SK-N-SH (cell line): ENCODE results near the gene FNDC11. TPM values are rescaled to one million over a fixed set of nuclear protein-coding genes. Genes with fewer than 3 reads are reported as not detected.

ENCODE experiments used
- CTCF ChIA-PET: fragments of 300-600, 350-600 bp; formaldehyde crosslinking; extraction: SDS; loops from one replicate; lab custom pipeline; 2021; lab: Yijun Ruan, JAX
- POLR2A ChIA-PET: fragments of 350-600 bp; sonication (Branson Sonifier 250); formaldehyde crosslinking; extraction: SDS; loops from one replicate; lab custom pipeline; 2020; ENCODE audit warnings: antibody characterized with exemption, inconsistent platforms; lab: Yijun Ruan, JAX
- DNase-seq: peaks from one replicate; pipeline ENCODE4 v3.0.0; 2012
- H2AFZ ChIP-seq: fragments of 200-600 bp; sonication (generic); 2 replicates; pipeline ENCODE4 v1.8.1; 2016; ENCODE audit warnings: antibody characterized with exemption, mild to moderate bottlenecking, low read depth
- H3F3A ChIP-seq: fragments of 200-600 bp; sonication (generic); replicated peaks from 2 replicates; pipeline ENCODE3; 2016; ENCODE audit warnings: antibody characterized with exemption, mild to moderate bottlenecking; ENCODE audit not compliant: insufficient read depth
- H3K27ac ChIP-seq, 2 experiments: fragments of 200-500 bp in 1 of 2; fragments of 200-600 bp in 1 of 2; sonication (Bioruptor generic) in 1 of 2; sonication (generic), shearing (Covaris generic) in 1 of 2; 2 replicates each; pipeline versions ENCODE4 v1.5.1 to v1.6.1; 2014 to 2016; ENCODE audit warnings: low read depth in 2 of 2, inconsistent platforms in 1 of 2, low read length in 1 of 2, mild to moderate bottlenecking in 1 of 2, mixed read lengths in 1 of 2
- H3K27me3 ChIP-seq: fragments of 200-600 bp; sonication (generic), shearing (Covaris generic); 2 replicates; pipeline ENCODE4 v1.6.1; 2016; ENCODE audit warnings: mixed run types; ENCODE audit not compliant: insufficient read depth
- H3K36me3 ChIP-seq, 2 experiments: fragments of 200-500 bp in 1 of 2; fragments of 200-600 bp in 1 of 2; sonication (Bioruptor generic) in 1 of 2; sonication (generic) in 1 of 2; replicated peaks in 1 of 2; 2 replicates each; pipeline versions ENCODE3 to v1.5.1; 2014 to 2016; ENCODE audit warnings: low read length in 1 of 2, mild to moderate bottlenecking in 1 of 2; ENCODE audit not compliant: insufficient read depth in 2 of 2, control insufficient read depth in 1 of 2
- H3K4me1 ChIP-seq, 2 experiments: fragments of 200-500 bp in 1 of 2; fragments of 200-600 bp in 1 of 2; sonication (Bioruptor generic) in 1 of 2; sonication (generic), shearing (Covaris generic) in 1 of 2; 2 replicates each; pipeline versions ENCODE4 v1.5.1 to v1.6.1; 2014 to 2016; ENCODE audit warnings: low read depth in 1 of 2, low read length in 1 of 2, mixed run types in 1 of 2; ENCODE audit not compliant: insufficient read depth in 2 of 2, control insufficient read depth in 1 of 2
- H3K4me2 ChIP-seq: fragments of 200-600 bp; sonication (generic), shearing (Covaris generic); 2 replicates; pipeline ENCODE4 v1.6.1; 2017; ENCODE audit warnings: mixed run types
- H3K4me3 ChIP-seq, 2 experiments: fragments of 200-500 bp in 1 of 2; fragments of 200-600 bp in 1 of 2; sonication (Bioruptor generic) in 1 of 2; sonication (generic), shearing (Covaris generic) in 1 of 2; 2 replicates each; pipeline versions ENCODE4 v1.5.1 to v1.8.1; 2014 to 2016; ENCODE audit warnings: low read depth in 2 of 2, inconsistent platforms in 1 of 2, low read length in 1 of 2, mild to moderate bottlenecking in 1 of 2, mixed read lengths in 1 of 2, moderate library complexity in 1 of 2
- H3K79me2 ChIP-seq: fragments of 200-600 bp; sonication (generic); 2 replicates; pipeline ENCODE4 v1.8.1; 2017; ENCODE audit warnings: mild to moderate bottlenecking; ENCODE audit not compliant: insufficient read depth
- H3K9ac ChIP-seq: fragments of 200-600 bp; sonication (generic); 2 replicates; pipeline ENCODE4 v1.6.1; 2017; ENCODE audit warnings: mixed run types
- H3K9me2 ChIP-seq: fragments of 200-600 bp; sonication (generic); 2 replicates; pipeline ENCODE4 v1.6.1; 2017; ENCODE audit warnings: mixed run types
- H3K9me3 ChIP-seq: fragments of 200-600 bp; sonication (generic); 2 replicates; pipeline ENCODE4 v1.6.1; 2017; ENCODE audit warnings: mixed run types, mild to moderate bottlenecking, moderate library complexity
- H4K20me1 ChIP-seq: fragments of 200-600 bp; sonication (generic); 2 replicates; pipeline ENCODE4 v1.6.1; 2017; ENCODE audit warnings: mild to moderate bottlenecking, mixed run types; ENCODE audit not compliant: insufficient read depth
- CHD2 ChIP-seq: fragments of 150-350 bp; IDR thresholded peaks from 2 replicates; pipeline ENCODE4 v1.6.1; 2018; ENCODE audit warnings: low read length; ENCODE audit not compliant: partially characterized antibody
- ELF1 ChIP-seq: IDR thresholded peaks from 2 replicates; pipeline ENCODE4 v1.4.0; 2012
- EZH2phosphoT487 ChIP-seq: fragments of 200-600 bp; sonication (generic); IDR thresholded peaks from 2 replicates; pipeline ENCODE4 v1.6.1; 2017; ENCODE audit warnings: low read depth, mixed run types, mild to moderate bottlenecking, antibody characterized with exemption, moderate library complexity, borderline replicate concordance
- FOSL2 ChIP-seq: IDR thresholded peaks from 2 replicates; pipeline ENCODE4 v1.4.0; 2012; ENCODE audit warnings: low read depth, mild to moderate bottlenecking, moderate library complexity, borderline replicate concordance
- FOXJ3 ChIP-seq: sonication (generic); formaldehyde crosslinking; IDR thresholded peaks from 2 replicates; pipeline ENCODE4 v1.5.1; 2020; ENCODE audit warnings: mild to moderate bottlenecking, missing genetic modification reagents
- GABPA ChIP-seq: IDR thresholded peaks from 2 replicates; pipeline ENCODE4 v1.4.0; 2012; ENCODE audit warnings: low read depth, mild to moderate bottlenecking
- JUND ChIP-seq: IDR thresholded peaks from 2 replicates; pipeline ENCODE4 v1.4.0; 2012
- MEF2A ChIP-seq: IDR thresholded peaks from 2 replicates; pipeline ENCODE4 v1.4.0; 2012; ENCODE audit warnings: low read depth, borderline replicate concordance
- NRF1 ChIP-seq: IDR thresholded peaks from 2 replicates; pipeline ENCODE4 v1.6.1; 2012; ENCODE audit warnings: low read depth, mild to moderate bottlenecking, low read length
- POLR2AphosphoS5 ChIP-seq: IDR thresholded peaks from 2 replicates; pipeline ENCODE4 v1.6.1; 2012; ENCODE audit warnings: low read depth, low read length
- RAD21 ChIP-seq: IDR thresholded peaks from 2 replicates; pipeline ENCODE4 v1.6.1; 2012; ENCODE audit warnings: mild to moderate bottlenecking, low read length
- RCOR1 ChIP-seq: fragments of 150-350 bp; IDR thresholded peaks from 2 replicates; pipeline ENCODE4 v1.6.1; 2017; ENCODE audit warnings: antibody characterized with exemption, low read length
- RXRA ChIP-seq: IDR thresholded peaks from 2 replicates; pipeline ENCODE4 v1.4.0; 2012; ENCODE audit warnings: low read depth, mild to moderate bottlenecking, borderline replicate concordance
- SIN3A ChIP-seq: IDR thresholded peaks from 2 replicates; pipeline ENCODE4 v1.6.1; 2012; ENCODE audit warnings: low read depth, mild to moderate bottlenecking, low read length, moderate library complexity, borderline replicate concordance
- WGBS: methylation state at CpG from one replicate; pipeline ENCODE4 v1.1.6; 2017; ENCODE audit warnings: low lambda C conversion rate; 5-methylcytosine and 5-hydroxymethylcytosine counted together
- polyA plus RNA-seq, 3 experiments: library from polyadenylated mRNA; depleted of rRNA; stranded (reverse); fragments of >200 nt; gene quantifications; 2 replicates each; pipeline ENCODE4 v1.2.3, GENCODE V29; 2012
- TF ChIP-seq, protein P1 (sequence below): fragments of 150-350 bp; IDR thresholded peaks from 2 replicates; pipeline ENCODE4 v1.6.1; 2017; ENCODE audit warnings: antibody characterized with exemption, low read length, low read depth, borderline replicate concordance
- TF ChIP-seq, protein P2 (sequence below): IDR thresholded peaks from 2 replicates; pipeline ENCODE4 v1.6.1; 2012; ENCODE audit warnings: mild to moderate bottlenecking, low read depth, low read length, moderate library complexity
- TF ChIP-seq, protein P3 (sequence below): IDR thresholded peaks from 2 replicates; pipeline ENCODE4 v1.4.0; 2012; ENCODE audit warnings: low read depth, borderline replicate concordance
- TF ChIP-seq, protein P4 (sequence below): IDR thresholded peaks from 2 replicates; pipeline ENCODE4; 2012
- TF ChIP-seq, protein P5 (sequence below): IDR thresholded peaks from 2 replicates; pipeline ENCODE4 v1.4.0; 2012; ENCODE audit warnings: low read depth

FNDC11 gene
- polyA plus RNA-seq, 1 of the 3 experiments (the other 2 are of a cell fraction), result 5.5 TPM

DNA sequence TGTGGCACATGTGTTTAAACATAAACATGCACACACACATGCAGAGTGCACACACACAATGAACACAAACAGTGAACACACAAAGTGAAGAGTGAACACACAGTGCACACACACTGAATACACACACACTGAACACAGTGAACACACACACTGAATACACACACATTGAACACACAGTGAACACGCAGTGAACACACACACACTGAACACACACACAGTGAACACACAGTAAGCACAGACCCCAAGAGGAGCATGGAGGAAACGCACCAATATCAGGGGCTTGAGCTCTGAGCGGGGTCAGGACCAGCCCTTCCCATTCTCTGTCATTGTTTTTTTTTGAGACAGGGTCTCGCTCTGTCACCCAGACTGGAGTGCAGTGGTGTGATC, 37.2 kb downstream of the FNDC11 start (continued):
- no peak for TF ChIP-seq FOSL2
- TF ChIP-seq ELF1, result no peak
- TF ChIP-seq POLR2AphosphoS5, result no peak
- TF ChIP-seq, all 33 proteins: peak for 0

DNA sequence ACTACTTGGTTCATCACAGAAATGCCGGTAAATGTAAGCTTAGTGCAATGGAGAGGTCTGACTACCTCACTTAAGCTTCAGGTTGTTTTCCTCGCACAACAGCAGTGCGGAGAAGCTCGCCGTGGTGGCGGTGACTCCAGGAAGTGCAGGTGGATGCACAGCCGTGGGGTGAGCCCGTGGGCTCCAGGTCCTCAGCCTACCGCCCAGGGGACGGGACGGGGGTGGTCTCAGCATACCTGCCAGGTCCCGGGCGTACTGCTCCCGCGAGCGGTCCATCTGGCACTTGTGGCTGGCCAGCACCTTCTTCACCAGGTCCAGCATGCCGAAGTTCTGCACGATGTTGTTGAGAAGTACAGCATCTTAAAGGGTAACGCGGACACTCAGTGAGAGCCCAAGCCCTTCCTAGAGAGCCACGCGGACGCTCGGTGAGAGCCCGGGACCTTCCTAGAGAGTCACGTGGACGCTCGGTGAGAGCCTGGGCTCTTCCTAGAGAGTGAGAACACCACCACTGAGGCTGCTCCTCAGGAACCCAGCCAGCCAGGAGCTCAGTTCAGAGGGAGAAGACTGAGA, 37.9 kb downstream of the FNDC11 start:
- H3K79me2 ChIP-seq, result no peaks in the 10 kb centered on the region
- ChIA-PET CTCF (interaction anchor here (1.2 kb wide), 1 partner anchor 9 kb away, joined by 3 read pairs; no protein-coding TSS in a partner anchor), POLR2A (no interaction called here)
- no peaks in the 10 kb centered on the region for H4K20me1 ChIP-seq
- H3K9me3 ChIP-seq, result no peaks in the 10 kb centered on the region
- H3K4me2 ChIP-seq, result no peak overlapping the region
- peaks cover 0 to 18% of the 10 kb centered on the region in 2 experiments for H3K36me3 ChIP-seq
- no peak overlapping the region for H3K9ac ChIP-seq
- no peaks in the 10 kb centered on the region for H3K27me3 ChIP-seq
- H3K4me1 ChIP-seq, result no peaks in the 10 kb centered on the region
- 94% methylated on average over 15 of the region's 28 CpGs for WGBS
- no peak for DNase-seq
- H3K9me2 ChIP-seq, result no peaks in the 10 kb centered on the region
- TF ChIP-seq RCOR1 (no peak), JUND (no peak), FOXJ3 (CRISPR knock-in tag) (no peak), RXRA (no peak), NRF1 (no peak), GABPA (no peak)
- TF ChIP-seq, protein P1, sequence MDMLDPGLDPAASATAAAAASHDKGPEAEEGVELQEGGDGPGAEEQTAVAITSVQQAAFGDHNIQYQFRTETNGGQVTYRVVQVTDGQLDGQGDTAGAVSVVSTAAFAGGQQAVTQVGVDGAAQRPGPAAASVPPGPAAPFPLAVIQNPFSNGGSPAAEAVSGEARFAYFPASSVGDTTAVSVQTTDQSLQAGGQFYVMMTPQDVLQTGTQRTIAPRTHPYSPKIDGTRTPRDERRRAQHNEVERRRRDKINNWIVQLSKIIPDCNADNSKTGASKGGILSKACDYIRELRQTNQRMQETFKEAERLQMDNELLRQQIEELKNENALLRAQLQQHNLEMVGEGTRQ, result no peak
- TF ChIP-seq, protein P2, sequence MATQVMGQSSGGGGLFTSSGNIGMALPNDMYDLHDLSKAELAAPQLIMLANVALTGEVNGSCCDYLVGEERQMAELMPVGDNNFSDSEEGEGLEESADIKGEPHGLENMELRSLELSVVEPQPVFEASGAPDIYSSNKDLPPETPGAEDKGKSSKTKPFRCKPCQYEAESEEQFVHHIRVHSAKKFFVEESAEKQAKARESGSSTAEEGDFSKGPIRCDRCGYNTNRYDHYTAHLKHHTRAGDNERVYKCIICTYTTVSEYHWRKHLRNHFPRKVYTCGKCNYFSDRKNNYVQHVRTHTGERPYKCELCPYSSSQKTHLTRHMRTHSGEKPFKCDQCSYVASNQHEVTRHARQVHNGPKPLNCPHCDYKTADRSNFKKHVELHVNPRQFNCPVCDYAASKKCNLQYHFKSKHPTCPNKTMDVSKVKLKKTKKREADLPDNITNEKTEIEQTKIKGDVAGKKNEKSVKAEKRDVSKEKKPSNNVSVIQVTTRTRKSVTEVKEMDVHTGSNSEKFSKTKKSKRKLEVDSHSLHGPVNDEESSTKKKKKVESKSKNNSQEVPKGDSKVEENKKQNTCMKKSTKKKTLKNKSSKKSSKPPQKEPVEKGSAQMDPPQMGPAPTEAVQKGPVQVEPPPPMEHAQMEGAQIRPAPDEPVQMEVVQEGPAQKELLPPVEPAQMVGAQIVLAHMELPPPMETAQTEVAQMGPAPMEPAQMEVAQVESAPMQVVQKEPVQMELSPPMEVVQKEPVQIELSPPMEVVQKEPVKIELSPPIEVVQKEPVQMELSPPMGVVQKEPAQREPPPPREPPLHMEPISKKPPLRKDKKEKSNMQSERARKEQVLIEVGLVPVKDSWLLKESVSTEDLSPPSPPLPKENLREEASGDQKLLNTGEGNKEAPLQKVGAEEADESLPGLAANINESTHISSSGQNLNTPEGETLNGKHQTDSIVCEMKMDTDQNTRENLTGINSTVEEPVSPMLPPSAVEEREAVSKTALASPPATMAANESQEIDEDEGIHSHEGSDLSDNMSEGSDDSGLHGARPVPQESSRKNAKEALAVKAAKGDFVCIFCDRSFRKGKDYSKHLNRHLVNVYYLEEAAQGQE, result no peak
- TF ChIP-seq, all 33 proteins: peak for 0
- Histone ChIP-seq H3K27ac (no peak overlapping the region), H3K4me3 (no peak overlapping the region), H3F3A (no peaks in the 10 kb centered on the region), H2AFZ (no peak overlapping the region)

DNA sequence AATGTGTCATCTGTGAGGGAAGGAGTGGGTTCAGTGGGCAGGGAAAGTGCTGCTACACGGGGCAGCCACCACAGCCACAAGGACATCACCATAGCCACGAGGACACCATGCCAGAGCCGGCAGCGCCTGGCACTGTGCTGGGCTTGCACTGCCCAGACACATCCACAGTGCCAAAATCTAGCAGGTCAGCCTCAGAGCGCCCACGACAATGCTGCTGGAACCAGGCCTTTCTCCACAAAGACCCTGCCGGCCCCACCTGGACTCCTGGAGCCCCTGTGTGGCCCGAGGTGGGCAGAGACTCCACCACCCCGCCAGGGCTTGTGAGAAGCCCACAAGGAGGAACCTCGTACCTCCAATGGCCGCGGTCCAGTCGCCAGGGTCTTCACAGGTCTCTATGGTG, 38.7 kb downstream of the FNDC11 start:
- ChIA-PET POLR2A (no interaction called here), CTCF (interaction anchor here (1.2 kb wide), 1 partner anchor 10 kb away, joined by 3 read pairs; no protein-coding TSS in a partner anchor)
- Histone ChIP-seq H3K9me2 (no peaks in the 10 kb centered on the region), H3K79me2 (no peaks in the 10 kb centered on the region), H3K9me3 (no peaks in the 10 kb centered on the region), H3K9ac (no peak overlapping the region), H2AFZ (no peak overlapping the region), H3K27ac (no peak overlapping the region), H3K4me2 (no peak overlapping the region), H3F3A (no peaks in the 10 kb centered on the region), H3K4me3 (no peak overlapping the region), H3K4me1 (no peaks in the 10 kb centered on the region), H3K27me3 (no peaks in the 10 kb centered on the region), H4K20me1 (no peaks in the 10 kb centered on the region), H3K36me3 (peaks cover 0 to 18% of the 10 kb centered on the region in 2 experiments)
- no peak for TF ChIP-seq FOSL2
- TF ChIP-seq MEF2A, result no peak
- TF ChIP-seq CHD2, result no peak
- TF ChIP-seq, protein P1, result no peak
- no peak for TF ChIP-seq FOXJ3 (CRISPR knock-in tag)
- TF ChIP-seq, protein P3, sequence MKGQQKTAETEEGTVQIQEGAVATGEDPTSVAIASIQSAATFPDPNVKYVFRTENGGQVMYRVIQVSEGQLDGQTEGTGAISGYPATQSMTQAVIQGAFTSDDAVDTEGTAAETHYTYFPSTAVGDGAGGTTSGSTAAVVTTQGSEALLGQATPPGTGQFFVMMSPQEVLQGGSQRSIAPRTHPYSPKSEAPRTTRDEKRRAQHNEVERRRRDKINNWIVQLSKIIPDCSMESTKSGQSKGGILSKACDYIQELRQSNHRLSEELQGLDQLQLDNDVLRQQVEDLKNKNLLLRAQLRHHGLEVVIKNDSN, result no peak
- TF ChIP-seq EZH2phosphoT487, result no peak
- TF ChIP-seq RAD21, result no peak
- TF ChIP-seq RCOR1, result no peak
- TF ChIP-seq, protein P4, sequence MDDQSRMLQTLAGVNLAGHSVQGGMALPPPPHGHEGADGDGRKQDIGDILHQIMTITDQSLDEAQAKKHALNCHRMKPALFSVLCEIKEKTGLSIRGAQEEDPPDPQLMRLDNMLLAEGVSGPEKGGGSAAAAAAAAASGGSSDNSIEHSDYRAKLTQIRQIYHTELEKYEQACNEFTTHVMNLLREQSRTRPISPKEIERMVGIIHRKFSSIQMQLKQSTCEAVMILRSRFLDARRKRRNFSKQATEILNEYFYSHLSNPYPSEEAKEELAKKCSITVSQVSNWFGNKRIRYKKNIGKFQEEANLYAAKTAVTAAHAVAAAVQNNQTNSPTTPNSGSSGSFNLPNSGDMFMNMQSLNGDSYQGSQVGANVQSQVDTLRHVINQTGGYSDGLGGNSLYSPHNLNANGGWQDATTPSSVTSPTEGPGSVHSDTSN, result no peak
- TF ChIP-seq, protein P5, sequence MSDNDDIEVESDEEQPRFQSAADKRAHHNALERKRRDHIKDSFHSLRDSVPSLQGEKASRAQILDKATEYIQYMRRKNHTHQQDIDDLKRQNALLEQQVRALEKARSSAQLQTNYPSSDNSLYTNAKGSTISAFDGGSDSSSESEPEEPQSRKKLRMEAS, result no peak
- no peak for TF ChIP-seq SIN3A
- TF ChIP-seq RXRA, result no peak
- DNase-seq, result no peak
- WGBS, result 88% methylated on average over 7 of the region's 13 CpGs
